Testis (tissue), 3 donors: Measurements from ENCODE around the gene SLC45A1. TPM values are rescaled to one million over a fixed set of nuclear protein-coding genes. Genes with fewer than 3 reads are reported as not detected.

Source experiments
- DNase-seq: peaks from one replicate; pipeline ENCODE4 v3.0.0-alpha.2; 2019
- H3K27ac ChIP-seq, 2 donors: fragments of 200-600 bp; sonication (generic); one replicate each; pipeline ENCODE4 v1.5.1; 2019
- H3K27me3 ChIP-seq: fragments of 200-600 bp; sonication (generic); one replicate; pipeline ENCODE4 v1.5.1; 2019
- H3K36me3 ChIP-seq: fragments of 200-600 bp; sonication (generic); one replicate; pipeline ENCODE4 v1.5.1; 2017; ENCODE audit warnings: low read depth; ENCODE audit errors: missing control alignments
- H3K4me1 ChIP-seq: fragments of 200-600 bp; sonication (generic); one replicate; pipeline ENCODE4 v1.5.1; 2019
- H3K4me3 ChIP-seq, 2 donors: fragments of 200-600 bp; sonication (generic); one replicate each; pipeline ENCODE4 v1.5.1; 2017 to 2019
- H3K9me3 ChIP-seq: fragments of 200-600 bp; sonication (generic); one replicate; pipeline ENCODE4 v1.5.1; 2017
- POLR2A ChIP-seq: fragments of 450-650 bp; IDR thresholded peaks from one replicate; pipeline ENCODE4 v1.6.1; 2017; ENCODE audit warnings: antibody characterized with exemption, mild to moderate bottlenecking, moderate library complexity
- WGBS, 2 donors: methylation state at CpG; one replicate each; pipeline ENCODE4 v1.1.5; 2018; 5-methylcytosine and 5-hydroxymethylcytosine counted together
- intact Hi-C: fragments of 100-400 bp; cut with DNase I; formaldehyde crosslinking; loops from one replicate; pipeline ENCODE4 v1.15.1; 2023; ENCODE audit warnings: low total_unique reads
- polyA plus RNA-seq: library from polyadenylated mRNA; stranded (reverse); fragments of 350-450 nt; fragmentation: Illumina TruSeq; extraction: RNeasy Lipid Tissue Mini Kit (QIAGEN cat#74804); gene quantifications from one replicate; pipeline ENCODE4 v1.2.3, GENCODE V29; 2014; ENCODE audit warnings: low read depth, low replicate concordance; ENCODE audit not compliant: insufficient read depth
- total RNA-seq, 2 donors: library from RNA; depleted of rRNA; stranded (reverse); fragments of >200 nt; gene quantifications; one replicate each; pipeline ENCODE4 v1.2.3, GENCODE V29; 2016
- TF ChIP-seq, protein P1 (sequence below), 3 experiments: fragments of 450-650 bp in 2 of 3; fragments of 200-600 bp in 1 of 3; sonication (generic) in 1 of 3; IDR thresholded peaks; one replicate each; pipeline ENCODE4 v1.5.1; 2016 to 2019; ENCODE audit warnings: antibody characterized with exemption in 3 of 3, mild to moderate bottlenecking in 2 of 3, moderate library complexity in 1 of 3

SLC45A1 gene
- total and polyA plus RNA-seq, 3 donors from 2014 or later: 5.6 to 9.0 (median 8.5) TPM

DNA sequence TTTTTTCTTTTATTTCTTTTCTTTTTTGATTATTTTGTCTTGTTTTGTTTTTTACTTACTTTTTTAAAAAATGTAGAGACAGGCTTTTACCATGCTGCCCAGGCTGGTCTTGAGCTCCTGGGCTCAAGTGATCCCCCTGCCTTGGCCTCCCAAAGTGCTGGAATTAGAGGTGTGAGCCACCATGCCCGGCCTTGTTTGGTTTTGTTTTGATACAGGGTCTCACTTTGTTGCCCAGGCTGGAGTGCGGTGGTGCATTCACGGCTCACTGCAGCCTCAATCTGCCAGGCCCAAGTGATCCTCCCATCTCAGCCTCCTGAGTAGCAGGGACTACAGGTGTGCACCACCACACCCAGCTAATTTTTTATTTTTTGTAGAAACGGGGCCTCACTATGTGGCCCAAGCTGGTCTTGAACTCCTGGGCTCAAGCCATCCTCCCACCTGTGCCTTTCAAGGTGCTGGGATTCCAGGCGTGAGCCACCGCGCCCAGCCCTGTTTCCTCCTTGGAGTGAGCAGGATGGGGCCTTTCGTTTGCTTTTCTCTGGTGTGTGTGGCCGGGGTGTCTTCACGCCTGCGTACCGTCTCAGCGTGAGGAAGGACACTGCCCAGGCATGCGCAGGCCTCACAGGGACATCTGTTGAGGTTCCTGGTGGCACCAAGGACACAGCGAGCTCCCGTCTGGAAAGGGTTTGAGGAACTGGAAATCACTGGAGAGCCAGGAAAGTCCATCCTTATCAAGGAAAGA, 15.5 kb downstream of the SLC45A1 start:
- no peaks in the 10 kb centered on the region for H3K36me3 ChIP-seq
- intact Hi-C loops: no loop called here

DNA sequence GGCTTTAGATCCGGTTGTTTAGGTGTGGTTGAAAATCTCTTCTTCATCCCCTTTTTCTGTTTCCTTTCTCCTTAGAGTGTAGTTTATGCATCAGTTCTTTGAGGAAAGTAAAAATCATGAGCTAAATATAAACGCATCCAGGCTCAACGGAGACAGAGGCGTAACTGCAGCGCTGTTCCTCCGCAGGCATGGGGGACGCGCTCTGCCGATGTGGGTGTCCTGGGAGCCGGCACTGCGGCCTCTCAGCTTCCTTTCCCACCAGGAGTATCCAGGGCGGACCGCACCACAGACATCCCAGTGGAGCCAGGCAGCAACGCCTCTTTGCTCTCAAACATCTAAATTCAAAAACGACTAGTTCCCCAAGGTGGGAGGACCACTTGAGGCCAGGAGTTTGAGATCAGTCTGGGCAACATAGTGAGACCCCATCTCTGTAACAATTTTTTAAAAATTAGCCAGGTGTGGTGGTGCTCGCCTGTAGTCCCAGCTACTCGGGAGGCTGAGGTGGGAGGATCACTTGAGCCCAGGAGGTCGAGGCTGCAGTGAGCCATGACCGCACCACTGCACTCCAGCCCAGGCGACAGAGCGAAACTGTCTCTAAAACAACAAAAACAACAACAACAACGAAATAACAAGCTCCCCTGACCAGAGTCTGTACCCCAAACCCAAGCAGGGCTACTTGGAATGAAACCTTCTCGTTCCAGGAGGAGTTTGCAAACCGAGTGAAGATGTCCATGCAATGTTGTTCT, 16.4 kb downstream of the SLC45A1 start:
- WGBS, 2 donors: 91 to 92% methylated on average over 24 of the region's 24 CpGs
- H3K9me3 ChIP-seq: no peaks in the 10 kb centered on the region
- no peak overlapping the region for H3K4me3 ChIP-seq
- no peaks in the 10 kb centered on the region for H3K4me1 ChIP-seq
- H3K27ac ChIP-seq: no peak overlapping the region
- H3K27me3 ChIP-seq: no peaks in the 10 kb centered on the region
- intact Hi-C loops: no loop called here
- H3K36me3 ChIP-seq: no peaks in the 10 kb centered on the region
- TF ChIP-seq, protein P1, sequence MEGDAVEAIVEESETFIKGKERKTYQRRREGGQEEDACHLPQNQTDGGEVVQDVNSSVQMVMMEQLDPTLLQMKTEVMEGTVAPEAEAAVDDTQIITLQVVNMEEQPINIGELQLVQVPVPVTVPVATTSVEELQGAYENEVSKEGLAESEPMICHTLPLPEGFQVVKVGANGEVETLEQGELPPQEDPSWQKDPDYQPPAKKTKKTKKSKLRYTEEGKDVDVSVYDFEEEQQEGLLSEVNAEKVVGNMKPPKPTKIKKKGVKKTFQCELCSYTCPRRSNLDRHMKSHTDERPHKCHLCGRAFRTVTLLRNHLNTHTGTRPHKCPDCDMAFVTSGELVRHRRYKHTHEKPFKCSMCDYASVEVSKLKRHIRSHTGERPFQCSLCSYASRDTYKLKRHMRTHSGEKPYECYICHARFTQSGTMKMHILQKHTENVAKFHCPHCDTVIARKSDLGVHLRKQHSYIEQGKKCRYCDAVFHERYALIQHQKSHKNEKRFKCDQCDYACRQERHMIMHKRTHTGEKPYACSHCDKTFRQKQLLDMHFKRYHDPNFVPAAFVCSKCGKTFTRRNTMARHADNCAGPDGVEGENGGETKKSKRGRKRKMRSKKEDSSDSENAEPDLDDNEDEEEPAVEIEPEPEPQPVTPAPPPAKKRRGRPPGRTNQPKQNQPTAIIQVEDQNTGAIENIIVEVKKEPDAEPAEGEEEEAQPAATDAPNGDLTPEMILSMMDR (IDR thresholded peaks at IDR 0.05): no peak
- no peak for TF ChIP-seq POLR2A
- DNase-seq: no peak

More for the DNA sequence above, 15.5 kb downstream of the SLC45A1 start:
- no peak overlapping the region for H3K4me3 ChIP-seq
- 89 to 95% methylated on average over 12 to 16 of the region's 16 CpGs for WGBS, 2 donors
- no peaks in the 10 kb centered on the region for H3K9me3 ChIP-seq
- DNase-seq: no peak
- no peaks in the 10 kb centered on the region for H3K4me1 ChIP-seq
- H3K27me3 ChIP-seq: no peaks in the 10 kb centered on the region
- TF ChIP-seq POLR2A: no peak
- TF ChIP-seq, protein P1 (IDR thresholded peaks at IDR 0.05): no peak
- H3K27ac ChIP-seq: no peak overlapping the region

DNA sequence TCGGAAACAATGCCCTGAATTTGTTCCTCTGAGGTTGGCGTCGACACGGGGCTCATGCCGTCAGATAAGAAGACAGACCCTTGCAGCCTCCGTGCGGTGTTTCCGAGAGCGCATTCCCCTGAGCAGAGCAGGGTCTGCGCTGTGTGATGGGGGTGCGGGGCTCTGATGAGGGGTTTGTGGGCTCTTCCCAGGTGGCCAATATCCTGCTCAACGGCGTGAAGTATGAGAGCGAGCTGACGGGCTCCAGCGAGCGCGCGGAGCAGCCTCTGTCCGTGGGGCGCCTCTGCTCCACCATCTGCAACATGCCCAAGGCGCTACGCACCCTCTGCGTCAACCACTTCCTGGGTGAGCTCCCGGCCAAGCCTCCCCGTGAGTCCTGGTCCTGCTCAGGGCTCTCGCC, 17.3 kb downstream of the SLC45A1 start:
- DNase-seq: no peak
- intact Hi-C loops: no loop called here
- 95 to 100% methylated on average over 21 to 27 of the region's 27 CpGs for WGBS, 2 donors
- no peaks in the 10 kb centered on the region for H3K9me3 ChIP-seq
- no peak overlapping the region for H3K4me3 ChIP-seq
- no peak for TF ChIP-seq POLR2A
- TF ChIP-seq, protein P1 (IDR thresholded peaks at IDR 0.05): no peak
- H3K36me3 ChIP-seq: no peaks in the 10 kb centered on the region
- H3K27me3 ChIP-seq: no peaks in the 10 kb centered on the region
- no peaks in the 10 kb centered on the region for H3K4me1 ChIP-seq
- H3K27ac ChIP-seq: no peak overlapping the region

DNA sequence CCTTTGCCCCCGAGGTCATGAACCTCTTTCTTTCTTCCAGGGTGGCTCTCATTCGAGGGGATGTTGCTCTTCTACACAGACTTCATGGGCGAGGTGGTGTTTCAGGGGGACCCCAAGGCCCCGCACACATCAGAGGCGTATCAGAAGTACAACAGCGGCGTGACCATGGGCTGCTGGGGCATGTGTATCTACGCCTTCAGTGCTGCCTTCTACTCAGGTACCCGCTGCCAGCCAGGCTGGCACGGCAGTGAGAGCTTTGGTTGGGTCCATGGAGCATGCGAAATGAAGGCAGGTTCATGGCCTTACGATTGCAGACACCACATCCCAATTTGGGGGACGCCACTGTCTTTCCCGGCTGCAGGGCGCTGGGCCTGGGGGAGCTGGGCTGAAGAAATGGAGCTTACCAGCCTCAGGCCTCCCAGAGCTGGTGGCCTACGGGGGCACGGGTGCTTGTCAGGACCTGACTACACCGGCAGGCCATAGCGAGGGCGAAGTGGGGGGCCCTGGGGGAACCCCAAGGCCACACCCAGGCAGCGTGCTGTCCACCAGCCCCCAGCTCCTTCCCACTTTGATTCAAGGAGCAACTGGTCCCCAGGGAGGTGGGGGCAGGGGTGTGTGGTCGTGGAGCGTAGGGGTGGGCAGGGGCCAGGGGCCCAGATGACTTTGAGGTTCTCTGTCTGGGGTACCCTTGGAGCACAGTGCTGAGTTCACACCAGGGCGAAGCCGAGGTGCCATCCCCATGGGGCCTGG, 20.0 kb downstream of the SLC45A1 start:
- no peak for DNase-seq
- intact Hi-C loops: no loop called here
- Histone ChIP-seq H3K4me3 (no peak overlapping the region), H3K27me3 (no peaks in the 10 kb centered on the region), H3K36me3 (no peaks in the 10 kb centered on the region), H3K9me3 (no peaks in the 10 kb centered on the region), H3K27ac (no peak overlapping the region), H3K4me1 (peaks cover 1% of the 10 kb centered on the region)
- TF ChIP-seq POLR2A: no peak
- TF ChIP-seq, protein P1 (IDR thresholded peaks at IDR 0.05): no peak
- WGBS, 2 donors: 92 to 97% methylated on average over 18 to 25 of the region's 25 CpGs
